HEK293 (cell line): ENCODE results near the gene CRYBA2.

Experiments
- CTCF ChIA-PET: fragments of 350-600 bp; formaldehyde crosslinking; extraction: SDS; loops from one replicate; lab custom pipeline; 2021; ENCODE audit warnings: antibody characterized with exemption; lab: Yijun Ruan, JAX
- POLR2A ChIA-PET: fragments of 300-600 bp; formaldehyde crosslinking; extraction: SDS; loops from one replicate; lab custom pipeline; 2020; ENCODE audit warnings: antibody characterized with exemption, inconsistent platforms; lab: Yijun Ruan, JAX
- H3K27ac ChIP-seq: fragments of 200-500 bp; sonication (Bioruptor generic); 2 replicates; pipeline ENCODE4 v1.5.1; 2014; ENCODE audit warnings: low read depth, low read length, control low read depth, inconsistent platforms; ENCODE audit errors: extremely low read depth
- H3K36me3 ChIP-seq, 2 experiments: fragments of 200-500 bp in 1 of 2; sonication (Bioruptor generic) in 1 of 2; 1 replicate in 1 of 2; 2 replicates in 1 of 2; pipeline ENCODE4 v1.5.1; 2014 to 2017; ENCODE audit warnings: inconsistent platforms in 2 of 2, low read length in 2 of 2; ENCODE audit not compliant: control insufficient read depth in 2 of 2, insufficient read depth in 1 of 2
- H3K4me1 ChIP-seq: fragments of 200-500 bp; sonication (Bioruptor generic); 2 replicates; pipeline ENCODE4 v1.5.1; 2014; ENCODE audit warnings: mild to moderate bottlenecking, low read length, inconsistent platforms; ENCODE audit not compliant: control insufficient read depth, insufficient read depth
- H3K4me3 ChIP-seq: 2 replicates; pipeline ENCODE4 v1.5.1; 2011; ENCODE audit warnings: low read depth, mild to moderate bottlenecking, control low read depth, low read length, moderate library complexity
- H3K9me3 ChIP-seq: fragments of 200-500 bp; sonication (Bioruptor generic); 2 replicates; pipeline ENCODE4 v1.5.1; 2014; ENCODE audit warnings: low read depth, low read length, inconsistent platforms; ENCODE audit not compliant: control insufficient read depth, insufficient read depth
- BCL11A ChIP-seq: fragments of 450-650 bp; formaldehyde crosslinking; IDR thresholded peaks from 2 replicates; pipeline ENCODE4 v1.5.1; 2016; ENCODE audit warnings: low read depth, missing biosample characterization, missing genetic modification characterization
- BCL6B ChIP-seq: fragments of 450-650 bp; formaldehyde crosslinking; IDR thresholded peaks from 2 replicates; pipeline ENCODE4 v1.5.1; 2017; ENCODE audit warnings: missing biosample characterization, missing genetic modification characterization
- EGR2 ChIP-seq: fragments of 450-650 bp; formaldehyde crosslinking; IDR thresholded peaks from 2 replicates; pipeline ENCODE4 v1.5.1; 2016; ENCODE audit warnings: low read depth, missing biosample characterization, missing genetic modification characterization
- GFI1B ChIP-seq: fragments of 450-650 bp; formaldehyde crosslinking; IDR thresholded peaks from 2 replicates; pipeline ENCODE4 v1.5.1; 2016; ENCODE audit warnings: missing biosample characterization, missing genetic modification characterization
- KLF1 ChIP-seq: fragments of 450-650 bp; formaldehyde crosslinking; IDR thresholded peaks from 2 replicates; pipeline ENCODE4 v1.5.1; 2016; ENCODE audit warnings: missing biosample characterization, missing genetic modification characterization
- KLF7 ChIP-seq: fragments of 450-650 bp; formaldehyde crosslinking; IDR thresholded peaks from 2 replicates; pipeline ENCODE4 v1.5.1; 2016; ENCODE audit warnings: missing biosample characterization, missing genetic modification characterization, borderline replicate concordance
- KLF9 ChIP-seq: fragments of 450-650 bp; formaldehyde crosslinking; IDR thresholded peaks from 2 replicates; pipeline ENCODE4 v1.5.1; 2016; ENCODE audit warnings: missing biosample characterization, missing genetic modification characterization, low read depth
- MZF1 ChIP-seq: fragments of 450-650 bp; formaldehyde crosslinking; IDR thresholded peaks from 2 replicates; pipeline ENCODE4 v1.5.1; 2017; ENCODE audit warnings: missing biosample characterization, missing genetic modification characterization, borderline replicate concordance
- SCRT2 ChIP-seq: fragments of 450-650 bp; formaldehyde crosslinking; IDR thresholded peaks from 2 replicates; pipeline ENCODE4 v1.5.1; 2016; ENCODE audit warnings: missing biosample characterization, missing genetic modification characterization
- ZBTB1 ChIP-seq: fragments of 450-650 bp; formaldehyde crosslinking; IDR thresholded peaks from 2 replicates; pipeline ENCODE4 v1.5.1; 2016; ENCODE audit warnings: missing biosample characterization, missing genetic modification characterization
- ZBTB20 ChIP-seq: fragments of 450-650 bp; formaldehyde crosslinking; IDR thresholded peaks from 2 replicates; pipeline ENCODE4 v1.5.1; 2016; ENCODE audit warnings: missing biosample characterization, missing genetic modification characterization
- ZBTB48 ChIP-seq: fragments of 450-650 bp; formaldehyde crosslinking; IDR thresholded peaks from 2 replicates; pipeline ENCODE4 v1.5.1; 2016; ENCODE audit warnings: missing biosample characterization, missing genetic modification characterization
- ZBTB7A ChIP-seq: fragments of 450-650 bp; formaldehyde crosslinking; IDR thresholded peaks from 2 replicates; pipeline ENCODE4 v1.5.1; 2016; ENCODE audit warnings: low read depth, missing biosample characterization, missing genetic modification characterization
- ZFHX2 ChIP-seq: fragments of 450-650 bp; formaldehyde crosslinking; conservative IDR thresholded peaks from 2 replicates; pipeline ENCODE4 v1.5.1; 2016; ENCODE audit warnings: missing biosample characterization, missing genetic modification characterization
- ZFP37 ChIP-seq: fragments of 450-650 bp; formaldehyde crosslinking; IDR thresholded peaks from 2 replicates; pipeline ENCODE4 v1.5.1; 2016; ENCODE audit warnings: missing biosample characterization, missing genetic modification characterization
- ZIC2 ChIP-seq: fragments of 450-650 bp; formaldehyde crosslinking; IDR thresholded peaks from 2 replicates; pipeline ENCODE4 v1.5.1; 2016; ENCODE audit warnings: missing biosample characterization, missing genetic modification characterization
- ZNF121 ChIP-seq: fragments of 450-650 bp; formaldehyde crosslinking; IDR thresholded peaks from 2 replicates; pipeline ENCODE4 v1.5.1; 2016; ENCODE audit warnings: missing biosample characterization, missing genetic modification characterization
- ZNF169 ChIP-seq: fragments of 450-650 bp; formaldehyde crosslinking; IDR thresholded peaks from 2 replicates; pipeline ENCODE4 v1.5.1; 2016; ENCODE audit warnings: missing biosample characterization, missing genetic modification characterization
- ZNF202 ChIP-seq: fragments of 450-650 bp; formaldehyde crosslinking; IDR thresholded peaks from 2 replicates; pipeline ENCODE4 v1.5.1; 2016; ENCODE audit warnings: missing biosample characterization, missing genetic modification characterization, borderline replicate concordance
- ZNF211 ChIP-seq: fragments of 450-650 bp; formaldehyde crosslinking; IDR thresholded peaks from 2 replicates; pipeline ENCODE4 v1.5.1; 2016; ENCODE audit warnings: low read depth, missing biosample characterization, missing genetic modification characterization
- ZNF239 ChIP-seq: fragments of 450-650 bp; formaldehyde crosslinking; IDR thresholded peaks from 2 replicates; pipeline ENCODE4 v1.5.1; 2016; ENCODE audit warnings: missing biosample characterization, missing genetic modification characterization
- ZNF248 ChIP-seq: fragments of 450-650 bp; formaldehyde crosslinking; IDR thresholded peaks from 2 replicates; pipeline ENCODE4 v1.5.1; 2017; ENCODE audit warnings: missing biosample characterization, missing genetic modification characterization
- ZNF335 ChIP-seq: fragments of 450-650 bp; formaldehyde crosslinking; conservative IDR thresholded peaks from 2 replicates; pipeline ENCODE4 v1.5.1; 2016; ENCODE audit warnings: missing biosample characterization, missing genetic modification characterization
- ZNF350 ChIP-seq: fragments of 450-650 bp; formaldehyde crosslinking; IDR thresholded peaks from 2 replicates; pipeline ENCODE4 v1.5.0; 2017; ENCODE audit warnings: missing biosample characterization, mild to moderate bottlenecking, missing genetic modification characterization
- ZNF404 ChIP-seq: fragments of 450-650 bp; formaldehyde crosslinking; IDR thresholded peaks from 2 replicates; pipeline ENCODE4 v1.5.1; 2017; ENCODE audit warnings: missing biosample characterization, missing genetic modification characterization
- ZNF548 ChIP-seq: fragments of 450-650 bp; formaldehyde crosslinking; IDR thresholded peaks from 2 replicates; pipeline ENCODE4 v1.5.1; 2016; ENCODE audit warnings: missing biosample characterization, missing genetic modification characterization
- ZNF560 ChIP-seq: fragments of 450-650 bp; formaldehyde crosslinking; IDR thresholded peaks from 2 replicates; pipeline ENCODE4 v1.5.1; 2017; ENCODE audit warnings: missing biosample characterization, missing genetic modification characterization, borderline replicate concordance
- ZNF626 ChIP-seq: fragments of 450-650 bp; sonication (Bioruptor Pico); formaldehyde crosslinking; IDR thresholded peaks from 2 replicates; pipeline ENCODE4 v1.5.1; 2018; ENCODE audit warnings: missing biosample characterization, missing genetic modification characterization, inconsistent platforms
- ZNF660 ChIP-seq: fragments of 450-650 bp; IDR thresholded peaks from 2 replicates; pipeline ENCODE4 v1.5.1; 2018; ENCODE audit warnings: missing biosample characterization, mild to moderate bottlenecking, missing genetic modification characterization
- ZNF670 ChIP-seq: fragments of 450-650 bp; formaldehyde crosslinking; IDR thresholded peaks from 2 replicates; pipeline ENCODE4 v1.5.1; 2016; ENCODE audit warnings: missing biosample characterization, missing genetic modification characterization, low read depth
- ZNF704 ChIP-seq: fragments of 450-650 bp; formaldehyde crosslinking; IDR thresholded peaks from 2 replicates; pipeline ENCODE4 v1.5.1; 2016; ENCODE audit warnings: missing biosample characterization, missing genetic modification characterization
- ZNF830 ChIP-seq: fragments of 450-650 bp; IDR thresholded peaks from 2 replicates; pipeline ENCODE4 v1.5.0; 2018; ENCODE audit warnings: missing biosample characterization, missing genetic modification characterization, low read depth, mild to moderate bottlenecking, moderate library complexity
- ZSCAN16 ChIP-seq: fragments of 450-650 bp; formaldehyde crosslinking; IDR thresholded peaks from 2 replicates; pipeline ENCODE4 v1.5.1; 2016; ENCODE audit warnings: missing biosample characterization, missing genetic modification characterization

Gene CRYBA2

GRCh38 chr2:219032051-219032745 is 39.0 kb upstream of the CRYBA2 start:
- ChIA-PET CTCF (interaction anchor here (0.8 to 1.6 kb wide), 5 partner anchors 12 to 123 kb away, joined by 3 to 9 read pairs (median 3); no protein-coding TSS in a partner anchor), POLR2A (no interaction called here)
- Histone ChIP-seq H3K4me1 (no peaks in the 10 kb centered on the region), H3K27ac (no peak overlapping the region), H3K4me3 (no peak overlapping the region), H3K36me3 (no peaks in the 10 kb centered on the region), H3K9me3 (no peaks in the 10 kb centered on the region)
- TF ChIP-seq ZNF350 (tag by site-specific recombination) (no peak), SCRT2 (tag by site-specific recombination) (no peak), MZF1 (no peak), ZNF830 (no peak), BCL11A (no peak), ZNF560 (no peak), ZNF404 (tag by site-specific recombination) (no peak), ZBTB7A (no peak), ZNF248 (tag by site-specific recombination) (no peak), ZNF169 (tag by site-specific recombination) (no peak), KLF1 (tag by site-specific recombination) (no peak), ZBTB48 (tag by site-specific recombination) (no peak), ZNF211 (tag by site-specific recombination) (no peak), BCL6B (no peak), GFI1B (tag by site-specific recombination) (no peak), ZIC2 (tag by site-specific recombination) (no peak), ZSCAN16 (tag by site-specific recombination) (no peak), ZNF239 (tag by site-specific recombination) (no peak)

GRCh38 chr2:219031005-219031738 is 38.0 kb upstream of the CRYBA2 start:
- Histone ChIP-seq H3K27ac (no peak overlapping the region), H3K4me1 (no peaks in the 10 kb centered on the region), H3K36me3 (no peaks in the 10 kb centered on the region)

GRCh38 chr2:219030177-219030940 is 37.1 kb upstream of the CRYBA2 start:
- Histone ChIP-seq H3K4me1 (no peaks in the 10 kb centered on the region), H3K27ac (no peak overlapping the region), H3K4me3 (no peak overlapping the region), H3K36me3 (no peaks in the 10 kb centered on the region), H3K9me3 (no peaks in the 10 kb centered on the region)
- CTCF ChIA-PET, result interaction anchor here (0.5 to 4.6 kb wide), 68 partner anchors 8 to 358 kb away, joined by 3 to 119 read pairs (median 4); partner anchors contain the start of gene CFAP65
- POLR2A ChIA-PET, result interaction anchor here (1.0 kb wide), 1 partner anchor 124 kb away, joined by 5 read pairs; no protein-coding TSS in a partner anchor
- no peak for TF ChIP-seq ZFP37 (tag by site-specific recombination)
- TF ChIP-seq ZNF704, result no peak
- no peak for TF ChIP-seq ZBTB20 (tag by site-specific recombination)
- no peak for TF ChIP-seq KLF9 (tag by site-specific recombination)
- no peak for TF ChIP-seq ZNF335 (tag by site-specific recombination)
- no peak for TF ChIP-seq ZNF121 (tag by site-specific recombination)
- TF ChIP-seq ZNF670 (tag by site-specific recombination), result no peak
- TF ChIP-seq KLF7 (tag by site-specific recombination), result no peak
- no peak for TF ChIP-seq ZNF548 (tag by site-specific recombination)
- no peak for TF ChIP-seq ZNF202
- TF ChIP-seq ZBTB1 (tag by site-specific recombination), result no peak
- TF ChIP-seq ZNF660 (tag by site-specific recombination), result no peak

More at GRCh38 chr2:219031005-219031738, 38.0 kb upstream of the CRYBA2 start:
- H3K9me3 ChIP-seq, result no peaks in the 10 kb centered on the region
- H3K4me3 ChIP-seq, result no peak overlapping the region
- CTCF ChIA-PET, result interaction anchor here (0.6 to 4.6 kb wide), 11 partner anchors 11 to 181 kb away, joined by 3 to 119 read pairs (median 6); no protein-coding TSS in a partner anchor
- TF ChIP-seq EGR2 (peak; percentile 42; the same call in 1 of the 2 replicates), ZFHX2 (tag by site-specific recombination) (peak; percentile 48), ZNF626 (tag by site-specific recombination) (no peak)
- POLR2A ChIA-PET, result no interaction called here
